Activated naive CD4-positive, alpha-beta T cell treated with anti-CD3 and anti-CD28 coated beads, Interleukin-2, amount 10 ng/mL, durations not matched to agents 7 days and 5 days (primary cell): ENCODE data around the gene HECTD2.
"Not testable (repeated sequence)": the region's sequence is repeated elsewhere in the genome, so short reads cannot be mapped to it uniquely, and the experiment has no call there.

Experiments
- CTCF ChIA-PET: fragments of 350-600 bp; sonication (Branson Sonifier 250); formaldehyde crosslinking; loops from one replicate; lab custom pipeline; 2021; ENCODE audit warnings: antibody characterized with exemption; lab: Charles Lee
- DNase-seq: peaks from one replicate; pipeline ENCODE4 v3.0.0-alpha.2; 2020
- H3K27ac Mint-ChIP-seq: one replicate; pipeline ENCODE4 v1.8.0; 2021; ENCODE audit warnings: mild to moderate bottlenecking, moderate library complexity, mixed read lengths
- H3K27me3 Mint-ChIP-seq: one replicate; pipeline ENCODE4 v1.8.0; 2021; ENCODE audit warnings: mild to moderate bottlenecking, mixed read lengths
- H3K36me3 Mint-ChIP-seq: one replicate; pipeline ENCODE4 v1.8.0; 2021; ENCODE audit warnings: mixed read lengths
- H3K4me1 Mint-ChIP-seq: one replicate; pipeline ENCODE4 v1.8.0; 2021; ENCODE audit warnings: mixed read lengths
- H3K4me3 Mint-ChIP-seq: one replicate; pipeline ENCODE4 v1.8.0; 2021; ENCODE audit warnings: mild to moderate bottlenecking, moderate library complexity, mixed read lengths
- H3K9me3 Mint-ChIP-seq: one replicate; pipeline ENCODE4 v1.8.0; 2021; ENCODE audit warnings: mixed read lengths

Gene HECTD2

DNA sequence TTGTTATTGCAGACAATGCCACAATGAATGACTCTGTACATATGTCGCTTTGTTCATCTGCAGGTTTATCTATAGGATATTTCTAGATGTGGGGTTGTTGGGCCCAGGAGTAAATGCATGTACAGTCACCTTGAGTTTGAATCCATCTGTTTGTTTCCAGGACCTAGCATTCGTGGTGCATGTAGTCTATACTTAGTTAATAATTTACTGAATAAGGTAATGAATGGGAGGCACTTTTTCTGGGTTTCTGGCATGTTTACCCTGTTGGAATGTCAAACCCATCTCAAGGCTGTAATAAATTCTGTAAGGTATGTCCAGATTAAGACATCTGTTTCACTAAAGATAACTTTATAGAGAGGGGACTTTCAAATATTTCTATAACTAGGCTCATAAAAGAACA, 23.5 kb downstream of the HECTD2 start:
- H3K4me3 Mint-ChIP-seq, result no peak overlapping the region
- H3K27me3 Mint-ChIP-seq, result no peaks in the 10 kb centered on the region
- no peaks in the 10 kb centered on the region for H3K4me1 Mint-ChIP-seq
- DNase-seq, result no peak
- no peaks in the 10 kb centered on the region for H3K9me3 Mint-ChIP-seq
- H3K36me3 Mint-ChIP-seq, result no peaks in the 10 kb centered on the region
- CTCF ChIA-PET, result no interaction called here
- no peak overlapping the region for H3K27ac Mint-ChIP-seq

DNA sequence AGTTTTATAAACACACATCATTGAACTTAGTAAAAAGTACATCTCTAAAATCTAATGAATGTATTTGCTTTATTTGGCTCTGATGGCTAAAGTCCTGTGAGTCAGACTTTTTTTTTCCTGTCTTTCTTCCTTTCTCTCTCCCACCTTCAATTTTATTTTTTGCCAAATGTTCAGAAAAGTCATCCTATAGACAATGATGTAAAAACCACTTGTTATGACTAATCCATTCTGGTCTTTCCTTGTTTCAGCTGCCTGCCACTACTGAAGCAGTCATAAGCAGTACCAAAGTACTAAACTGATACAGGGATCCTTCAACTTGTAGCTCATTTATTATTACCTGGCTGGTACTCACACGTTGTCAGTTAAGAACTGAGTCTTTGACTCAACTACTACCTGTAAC, 23.9 kb downstream of the HECTD2 start:
- no peaks in the 10 kb centered on the region for H3K36me3 Mint-ChIP-seq
- CTCF ChIA-PET, result interaction anchor here (0.7 kb wide), 1 partner anchor 164 kb away, joined by 3 read pairs; no protein-coding TSS in a partner anchor
- H3K9me3 Mint-ChIP-seq, result no peaks in the 10 kb centered on the region
- DNase-seq, result no peak
- no peak overlapping the region for H3K27ac Mint-ChIP-seq
- no peak overlapping the region for H3K4me3 Mint-ChIP-seq
- H3K27me3 Mint-ChIP-seq, result no peaks in the 10 kb centered on the region
- no peaks in the 10 kb centered on the region for H3K4me1 Mint-ChIP-seq

DNA sequence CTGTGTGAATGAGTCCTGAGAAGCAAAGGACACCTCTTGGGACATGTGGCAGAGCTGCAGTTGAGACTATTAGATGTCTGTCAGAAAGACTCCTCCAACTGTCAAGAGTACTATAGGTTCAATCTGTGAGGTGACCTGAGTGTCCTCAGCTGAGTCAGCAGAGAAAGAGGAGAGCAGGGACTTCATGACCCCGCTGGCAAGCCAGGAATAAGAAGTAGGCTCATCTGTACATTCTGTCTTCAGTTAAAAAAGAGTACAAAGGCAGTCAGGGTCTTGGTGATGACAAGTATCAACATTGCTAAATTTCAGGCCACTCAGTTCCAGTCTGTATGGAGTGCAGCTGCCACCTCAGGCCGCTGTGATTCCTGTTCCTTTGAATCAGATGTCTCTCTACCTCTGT, 25.1 kb downstream of the HECTD2 start:
- Mint-ChIP-seq H3K36me3 (no peaks in the 10 kb centered on the region), H3K27me3 (no peaks in the 10 kb centered on the region), H3K9me3 (no peaks in the 10 kb centered on the region), H3K27ac (no peak overlapping the region), H3K4me3 (no peak overlapping the region), H3K4me1 (no peaks in the 10 kb centered on the region)
- no peak for DNase-seq
- CTCF ChIA-PET, result no interaction called here

- H3K27ac Mint-ChIP-seq, H3K4me3 Mint-ChIP-seq, H3K27me3 Mint-ChIP-seq, H3K36me3 Mint-ChIP-seq, H3K4me1 Mint-ChIP-seq, H3K9me3 Mint-ChIP-seq, CTCF ChIA-PET, DNase-seq: not testable (repeated sequence)
These were observed 28.1 kb downstream of the HECTD2 start for GRCh38 chr10:91438228-91438627.

- Mint-ChIP-seq H3K36me3 (peaks cover 1% of the 10 kb centered on the region), H3K27me3 (no peaks in the 10 kb centered on the region), H3K4me3 (no peak overlapping the region), H3K4me1 (no peaks in the 10 kb centered on the region), H3K27ac (no peak overlapping the region), H3K9me3 (peaks cover 6% of the 10 kb centered on the region)
- CTCF ChIA-PET, result no interaction called here
- no peak for DNase-seq
These were observed 34.4 kb downstream of the HECTD2 start for GRCh38 chr10:91444211-91445182.

DNA sequence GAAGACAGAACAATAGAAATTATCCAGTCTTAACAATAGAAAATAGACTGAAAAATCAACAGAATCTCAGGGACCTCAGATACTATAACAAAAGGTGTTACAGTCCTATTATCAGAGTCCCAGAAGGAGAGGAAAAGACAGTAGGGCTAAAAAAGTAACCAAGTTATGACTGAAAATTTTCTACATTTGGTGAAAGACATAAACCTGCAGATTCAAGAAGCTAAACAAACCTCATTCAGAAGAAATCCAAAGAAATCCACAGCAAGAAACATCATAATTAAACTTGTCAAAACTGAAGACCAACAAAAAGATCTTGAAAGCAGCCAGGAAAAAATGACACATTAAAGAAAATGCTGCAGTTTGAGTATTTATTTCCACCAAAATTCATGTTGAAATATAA, 41.9 kb downstream of the HECTD2 start:
- no peak overlapping the region for H3K27ac Mint-ChIP-seq
- no peak overlapping the region for H3K4me3 Mint-ChIP-seq
- H3K9me3 Mint-ChIP-seq, result peaks cover 12% of the 10 kb centered on the region
- DNase-seq, result no peak
- CTCF ChIA-PET, result no interaction called here
- no peaks in the 10 kb centered on the region for H3K36me3 Mint-ChIP-seq
- no peaks in the 10 kb centered on the region for H3K4me1 Mint-ChIP-seq
- no peaks in the 10 kb centered on the region for H3K27me3 Mint-ChIP-seq

- Mint-ChIP-seq H3K27ac (no peak overlapping the region), H3K36me3 (no peaks in the 10 kb centered on the region), H3K4me3 (no peak overlapping the region), H3K9me3 (peaks cover 12% of the 10 kb centered on the region), H3K4me1 (no peaks in the 10 kb centered on the region), H3K27me3 (no peaks in the 10 kb centered on the region)
- CTCF ChIA-PET, result no interaction called here
- DNase-seq, result no peak
These were observed 43.4 kb downstream of the HECTD2 start for GRCh38 chr10:91453535-91453934.

DNA sequence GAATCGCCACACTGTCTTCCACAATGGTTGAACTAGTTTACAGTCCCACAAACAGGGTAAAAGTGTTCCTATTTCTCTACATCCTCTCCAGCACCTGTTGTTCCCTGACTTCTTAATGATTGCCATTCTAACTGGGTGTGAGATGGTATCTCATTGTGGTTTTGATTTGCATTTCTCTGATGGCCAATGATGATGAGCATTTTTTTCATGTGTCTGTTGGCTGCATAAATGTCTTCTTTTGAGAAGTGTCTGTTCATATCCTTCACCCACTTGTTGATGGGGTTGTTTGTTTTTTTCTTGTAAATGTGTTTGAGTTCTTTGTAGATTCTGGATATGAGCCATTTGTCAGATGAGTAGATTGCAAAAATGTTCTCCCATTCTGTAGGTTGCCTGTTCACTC, 45.0 kb downstream of the HECTD2 start:
- H3K4me1 Mint-ChIP-seq, H3K9me3 Mint-ChIP-seq, CTCF ChIA-PET, H3K4me3 Mint-ChIP-seq, H3K36me3 Mint-ChIP-seq, DNase-seq, H3K27ac Mint-ChIP-seq, H3K27me3 Mint-ChIP-seq: not testable (repeated sequence)

- H3K4me3 Mint-ChIP-seq, result no peak overlapping the region
- CTCF ChIA-PET, result no interaction called here
- H3K4me1 Mint-ChIP-seq, result no peaks in the 10 kb centered on the region
- no peak for DNase-seq
- no peaks in the 10 kb centered on the region for H3K9me3 Mint-ChIP-seq
- H3K36me3 Mint-ChIP-seq, result no peaks in the 10 kb centered on the region
- no peak overlapping the region for H3K27ac Mint-ChIP-seq
- H3K27me3 Mint-ChIP-seq, result no peaks in the 10 kb centered on the region
These were observed 50.5 kb downstream of the HECTD2 start for GRCh38 chr10:91460681-91461080.

DNA sequence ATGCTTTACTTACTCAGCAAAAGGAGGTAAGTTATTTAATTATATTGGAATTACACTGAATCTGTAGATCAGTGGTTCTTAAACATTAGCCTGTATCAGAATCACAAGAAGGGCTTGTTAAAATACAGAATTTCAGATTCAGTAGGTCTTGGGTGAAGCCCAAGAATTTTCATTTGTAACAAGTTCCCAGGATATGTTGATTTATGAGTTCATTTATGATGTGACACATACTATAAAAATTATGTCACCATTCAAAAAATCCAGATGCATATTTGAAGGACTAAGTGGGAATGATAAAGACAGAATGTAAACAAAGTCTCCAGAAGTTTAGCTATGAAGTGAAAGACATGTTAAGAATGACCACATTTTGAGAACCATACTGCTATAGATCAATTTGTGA, 52.3 kb downstream of the HECTD2 start:
- CTCF ChIA-PET, result no interaction called here
- Mint-ChIP-seq H3K27ac (no peak overlapping the region), H3K4me1 (no peaks in the 10 kb centered on the region), H3K36me3 (no peaks in the 10 kb centered on the region), H3K9me3 (no peaks in the 10 kb centered on the region), H3K4me3 (no peak overlapping the region), H3K27me3 (no peaks in the 10 kb centered on the region)
- no peak for DNase-seq

DNA sequence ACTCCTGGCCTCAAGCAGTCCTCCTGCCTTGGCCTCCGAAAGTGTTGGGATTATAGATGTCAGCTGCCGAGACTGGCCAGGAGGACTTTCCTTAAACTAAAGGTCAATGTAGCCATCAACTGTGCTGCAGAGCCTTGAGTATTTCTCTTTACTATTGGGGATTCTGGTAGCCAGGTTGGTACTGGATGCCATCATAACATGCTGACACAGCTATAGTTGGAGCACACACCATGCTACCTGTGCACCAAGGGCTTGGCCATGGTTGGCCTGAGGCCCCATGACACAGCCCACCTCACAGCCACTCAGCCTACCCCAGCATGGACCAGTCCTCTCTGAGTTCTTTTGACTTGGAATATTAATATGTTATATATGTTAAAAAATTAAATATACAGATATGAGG, 54.4 kb downstream of the HECTD2 start:
- H3K27me3 Mint-ChIP-seq, result no peaks in the 10 kb centered on the region
- H3K4me3 Mint-ChIP-seq, result no peak overlapping the region
- no peak overlapping the region for H3K27ac Mint-ChIP-seq
- no peak for DNase-seq
- no peaks in the 10 kb centered on the region for H3K9me3 Mint-ChIP-seq
- CTCF ChIA-PET, result no interaction called here
- no peaks in the 10 kb centered on the region for H3K4me1 Mint-ChIP-seq
- no peaks in the 10 kb centered on the region for H3K36me3 Mint-ChIP-seq

DNA sequence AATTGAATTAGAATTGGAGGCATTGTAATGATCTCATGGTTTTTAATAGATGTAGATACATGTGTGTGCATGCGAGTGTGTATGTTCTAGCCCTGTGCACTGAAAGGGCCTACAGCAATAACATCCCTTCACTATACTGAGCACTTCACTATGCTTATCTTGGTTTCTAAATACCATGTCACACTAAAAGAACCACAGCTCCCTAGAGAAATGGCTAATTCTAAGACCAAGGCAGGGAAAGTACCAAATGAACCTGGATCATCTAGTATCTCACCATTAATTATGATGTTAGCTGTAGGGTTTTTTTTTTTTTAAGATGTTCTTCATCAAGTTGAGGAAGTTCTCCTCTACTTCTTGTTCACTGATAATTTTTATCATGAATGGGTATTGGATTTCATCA, 55.1 kb downstream of the HECTD2 start:
- H3K4me1 Mint-ChIP-seq, result no peaks in the 10 kb centered on the region
- H3K9me3 Mint-ChIP-seq, result no peaks in the 10 kb centered on the region
- H3K27me3 Mint-ChIP-seq, result no peaks in the 10 kb centered on the region
- CTCF ChIA-PET, result no interaction called here
- no peak overlapping the region for H3K4me3 Mint-ChIP-seq
- DNase-seq, result no peak
- no peaks in the 10 kb centered on the region for H3K36me3 Mint-ChIP-seq
- no peak overlapping the region for H3K27ac Mint-ChIP-seq

DNA sequence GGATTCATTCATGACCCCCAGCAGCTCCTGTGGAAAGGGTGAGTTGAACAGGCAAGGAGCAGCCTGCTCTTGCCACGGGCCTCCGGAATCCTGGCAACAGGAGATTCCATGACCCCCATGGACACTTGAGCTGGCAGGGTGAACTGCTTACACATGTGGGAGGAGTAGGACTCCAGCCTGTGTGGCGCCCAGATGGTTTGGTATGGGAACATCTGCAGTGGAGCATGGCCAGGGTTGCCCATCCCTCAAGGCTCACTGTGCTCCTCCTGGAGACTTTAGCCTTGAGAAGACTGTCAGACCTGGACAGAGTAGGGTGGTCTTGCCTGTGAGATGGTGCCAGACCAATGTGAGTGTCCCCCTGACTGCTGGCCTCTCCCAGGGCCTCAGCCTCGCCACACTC, 57.0 kb downstream of the HECTD2 start:
- Mint-ChIP-seq H3K4me3 (no peak overlapping the region), H3K36me3 (no peaks in the 10 kb centered on the region), H3K9me3 (no peaks in the 10 kb centered on the region), H3K4me1 (no peaks in the 10 kb centered on the region), H3K27ac (no peak overlapping the region), H3K27me3 (no peaks in the 10 kb centered on the region)
- CTCF ChIA-PET, result no interaction called here
- DNase-seq, result no peak

- CTCF ChIA-PET, result no interaction called here
- no peaks in the 10 kb centered on the region for H3K4me1 Mint-ChIP-seq
- no peaks in the 10 kb centered on the region for H3K9me3 Mint-ChIP-seq
- H3K27me3 Mint-ChIP-seq, result no peaks in the 10 kb centered on the region
- H3K36me3 Mint-ChIP-seq, result no peaks in the 10 kb centered on the region
- H3K4me3 Mint-ChIP-seq, result no peak overlapping the region
- DNase-seq, result no peak
- no peak overlapping the region for H3K27ac Mint-ChIP-seq
These were observed 61.5 kb downstream of the HECTD2 start for GRCh38 chr10:91471602-91472001.

GRCh38 chr10:91472911-91473310, 62.8 kb downstream of the HECTD2 start:
- H3K4me1 Mint-ChIP-seq, result no peaks in the 10 kb centered on the region
- no peak overlapping the region for H3K27ac Mint-ChIP-seq
- DNase-seq, result no peak
- H3K4me3 Mint-ChIP-seq, result no peak overlapping the region
- no peaks in the 10 kb centered on the region for H3K36me3 Mint-ChIP-seq
- H3K9me3 Mint-ChIP-seq, result no peaks in the 10 kb centered on the region
- CTCF ChIA-PET, result no interaction called here
- no peaks in the 10 kb centered on the region for H3K27me3 Mint-ChIP-seq
